Measurements from ENCODE around the gene HFE. TPM values are rescaled to one million over a fixed set of nuclear protein-coding genes. Genes with fewer than 3 reads are reported as not detected.
A peak's percentile ranks its signal among the peaks of the same experiment; 100 is the strongest.

HFE gene
- total RNA-seq, 3 donors from 2014 or later (not counting 1 experiment from before 2014, with no cell fraction given) = 1.5 to 2.3 (median 1.8) TPM

DNA sequence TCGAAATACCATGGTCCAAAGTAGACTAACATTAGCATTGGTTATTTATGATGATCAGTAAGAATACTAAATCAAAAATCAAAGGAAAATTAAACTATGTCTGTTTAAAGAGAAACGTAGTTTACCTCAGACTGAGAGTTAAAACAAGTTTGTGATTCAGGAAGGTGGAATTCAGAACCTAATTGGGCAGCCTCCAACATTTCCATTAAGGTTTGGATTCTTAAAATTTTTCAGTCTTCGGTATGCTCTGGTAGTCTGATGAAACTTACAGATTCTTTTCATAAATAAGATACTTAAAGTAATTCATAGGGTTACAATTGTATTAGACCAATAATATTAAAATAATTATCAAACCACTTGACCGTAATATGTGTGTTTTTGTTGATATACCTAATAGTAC, 18.6 kb downstream of the HFE start:
- Mint-ChIP-seq H3K27ac (peak overlapping the region in 1 of 2 donors; percentile 16), H3K27me3 (ENCODE audit: low read depth in 2 of 2) (no peaks in the 10 kb centered on the region), H3K4me3 (no peak overlapping the region), H3K36me3 (no peaks in the 10 kb centered on the region), H3K9me3 (no peaks in the 10 kb centered on the region), H3K4me1 (peaks cover 18% of the 10 kb centered on the region in 2 donors)
- intact Hi-C loops (cut with micrococcal nuclease) = loop anchor here (2.0 kb wide), 1 partner anchor 79 kb away; a partner anchor contains a TSS
- no peak overlapping the region for H3K4me3 ChIP-seq (ENCODE audit: low read length)
- DNase-seq = no peak
- no peaks in the 10 kb centered on the region for H3K9me3 ChIP-seq (ENCODE audit: control insufficient read depth, insufficient read depth, low read length)
- no peaks in the 10 kb centered on the region for H3K36me3 ChIP-seq (ENCODE audit: control insufficient read depth, insufficient read depth, low read length)
- ATAC-seq = no peak
- TF ChIP-seq, protein P1, sequence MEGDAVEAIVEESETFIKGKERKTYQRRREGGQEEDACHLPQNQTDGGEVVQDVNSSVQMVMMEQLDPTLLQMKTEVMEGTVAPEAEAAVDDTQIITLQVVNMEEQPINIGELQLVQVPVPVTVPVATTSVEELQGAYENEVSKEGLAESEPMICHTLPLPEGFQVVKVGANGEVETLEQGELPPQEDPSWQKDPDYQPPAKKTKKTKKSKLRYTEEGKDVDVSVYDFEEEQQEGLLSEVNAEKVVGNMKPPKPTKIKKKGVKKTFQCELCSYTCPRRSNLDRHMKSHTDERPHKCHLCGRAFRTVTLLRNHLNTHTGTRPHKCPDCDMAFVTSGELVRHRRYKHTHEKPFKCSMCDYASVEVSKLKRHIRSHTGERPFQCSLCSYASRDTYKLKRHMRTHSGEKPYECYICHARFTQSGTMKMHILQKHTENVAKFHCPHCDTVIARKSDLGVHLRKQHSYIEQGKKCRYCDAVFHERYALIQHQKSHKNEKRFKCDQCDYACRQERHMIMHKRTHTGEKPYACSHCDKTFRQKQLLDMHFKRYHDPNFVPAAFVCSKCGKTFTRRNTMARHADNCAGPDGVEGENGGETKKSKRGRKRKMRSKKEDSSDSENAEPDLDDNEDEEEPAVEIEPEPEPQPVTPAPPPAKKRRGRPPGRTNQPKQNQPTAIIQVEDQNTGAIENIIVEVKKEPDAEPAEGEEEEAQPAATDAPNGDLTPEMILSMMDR (IDR thresholded peaks at IDR 0.05) = no peak
- H3K27ac ChIP-seq (ENCODE audit: low read length) = no peak overlapping the region
- WGBS (ENCODE audit: insufficient coverage) = 100% methylated on average over 2 of the region's 4 CpGs
- H3K27me3 ChIP-seq (ENCODE audit: control insufficient read depth, insufficient read depth, low read length) = no peaks in the 10 kb centered on the region
- H3K4me1 ChIP-seq (ENCODE audit: control insufficient read depth, insufficient read depth, low read length) = peaks cover 10% of the 10 kb centered on the region

DNA sequence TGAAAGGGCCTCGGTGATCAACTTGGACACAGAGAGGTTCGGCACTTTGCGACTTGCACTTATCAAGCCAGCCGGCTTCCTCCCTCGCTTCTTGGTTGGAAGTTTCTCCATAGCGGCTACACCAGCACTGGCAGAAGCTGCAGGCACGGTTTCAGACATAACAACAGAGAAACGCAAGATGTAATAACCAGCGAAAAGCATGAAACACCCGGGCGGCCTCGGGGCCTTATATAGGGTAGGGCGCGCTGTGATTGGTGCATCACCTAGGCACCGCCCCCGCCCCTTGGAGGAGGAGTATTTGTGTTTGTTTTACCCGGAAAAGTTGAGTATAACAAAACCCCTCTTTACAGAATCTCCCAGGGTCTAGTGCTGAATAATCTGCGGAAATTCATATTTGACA, 20.7 kb downstream of the HFE start:
- H3K36me3 Mint-ChIP-seq = no peaks in the 10 kb centered on the region
- whole genome bisulfite sequencing (ENCODE audit: insufficient coverage) = 98% methylated on average over 11 of the region's 18 CpGs

DNA sequence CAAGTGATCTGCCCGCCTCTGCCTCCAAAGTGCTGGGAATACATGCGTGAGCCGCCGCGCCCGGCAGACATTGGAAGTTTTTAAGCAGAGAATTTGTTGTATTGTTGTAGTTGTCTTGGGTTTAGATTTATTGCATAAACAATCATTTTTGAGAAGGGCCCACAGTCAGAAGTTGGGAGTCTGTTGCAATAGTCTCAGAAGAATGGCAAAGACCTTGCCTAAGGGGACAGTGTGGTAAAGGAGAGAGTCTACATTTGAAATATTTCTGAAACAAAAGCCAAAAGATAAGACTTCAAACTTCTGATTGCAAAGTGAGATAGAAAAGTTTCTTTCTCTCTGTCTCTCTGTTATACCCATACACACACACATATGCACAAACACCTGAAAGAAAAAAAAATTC, 22.5 kb downstream of the HFE start:
- no peak for ATAC-seq
- H3K27me3 Mint-ChIP-seq (ENCODE audit: low read depth in 2 of 2) = no peaks in the 10 kb centered on the region
- WGBS (ENCODE audit: insufficient coverage) = 98% methylated on average over 6 of the region's 6 CpGs
- peaks cover 4% of the 10 kb centered on the region for H3K4me1 ChIP-seq (ENCODE audit: control insufficient read depth, insufficient read depth, low read length)
- TF ChIP-seq, protein P1 (IDR thresholded peaks at IDR 0.05) = no peak
- no peak overlapping the region for H3K27ac Mint-ChIP-seq
- H3K9me3 ChIP-seq (ENCODE audit: control insufficient read depth, insufficient read depth, low read length) = no peaks in the 10 kb centered on the region
- H3K9me3 Mint-ChIP-seq = no peaks in the 10 kb centered on the region
- intact Hi-C loops (cut with micrococcal nuclease) = no loop called here
- DNase-seq = no peak
- no peak overlapping the region for H3K4me3 ChIP-seq (ENCODE audit: low read length)
- no peaks in the 10 kb centered on the region for H3K27me3 ChIP-seq (ENCODE audit: control insufficient read depth, insufficient read depth, low read length)
- H3K4me1 Mint-ChIP-seq = no peaks in the 10 kb centered on the region
- no peaks in the 10 kb centered on the region for H3K36me3 ChIP-seq (ENCODE audit: control insufficient read depth, insufficient read depth, low read length)
- H3K36me3 Mint-ChIP-seq = no peaks in the 10 kb centered on the region
- H3K27ac ChIP-seq (ENCODE audit: low read length) = no peak overlapping the region
- H3K4me3 Mint-ChIP-seq = no peak overlapping the region

More for the DNA sequence above, 20.7 kb downstream of the HFE start:
- TF ChIP-seq, protein P1 (IDR thresholded peaks at IDR 0.05) = no peak
- Histone ChIP-seq H3K4me1 (ENCODE audit: control insufficient read depth, insufficient read depth, low read length) (peaks cover 10% of the 10 kb centered on the region), H3K27me3 (ENCODE audit: control insufficient read depth, insufficient read depth, low read length) (no peaks in the 10 kb centered on the region), H3K27ac (ENCODE audit: low read length) (no peak overlapping the region), H3K9me3 (ENCODE audit: control insufficient read depth, insufficient read depth, low read length) (no peaks in the 10 kb centered on the region), H3K4me3 (ENCODE audit: low read length) (no peak overlapping the region), H3K36me3 (ENCODE audit: control insufficient read depth, insufficient read depth, low read length) (no peaks in the 10 kb centered on the region)
- Mint-ChIP-seq H3K9me3 (no peaks in the 10 kb centered on the region), H3K4me3 (no peak overlapping the region), H3K4me1 (peaks cover 14 to 16% of the 10 kb centered on the region in 2 donors), H3K27me3 (ENCODE audit: low read depth in 2 of 2) (no peaks in the 10 kb centered on the region), H3K27ac (no peak overlapping the region)
- intact Hi-C loops (cut with micrococcal nuclease) = no loop called here
- DNase-seq (no peak), ATAC-seq (no peak)

DNA sequence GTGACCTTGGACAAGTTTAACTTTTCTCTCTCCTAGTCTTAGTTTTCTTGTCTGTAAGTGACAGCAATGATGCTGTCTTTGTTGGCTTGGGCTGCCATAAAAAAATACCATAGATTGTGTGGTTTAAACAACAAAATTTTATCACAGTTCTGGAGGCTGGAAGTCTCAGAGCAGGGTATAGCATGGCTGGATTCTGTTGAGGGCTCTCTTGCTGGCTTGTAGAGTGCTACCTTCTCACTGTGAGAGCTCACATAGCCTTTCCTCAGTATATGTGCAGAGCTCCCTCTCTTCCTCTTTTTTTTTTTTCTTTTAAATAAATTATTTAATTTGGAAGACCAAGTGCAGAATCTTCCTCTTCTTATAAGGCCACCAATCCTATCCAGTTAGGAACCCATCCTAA, 26.3 kb downstream of the HFE start:
- no peak overlapping the region for H3K27ac ChIP-seq (ENCODE audit: low read length)
- Mint-ChIP-seq H3K4me1 (no peaks in the 10 kb centered on the region), H3K9me3 (no peaks in the 10 kb centered on the region), H3K4me3 (no peak overlapping the region), H3K36me3 (no peaks in the 10 kb centered on the region), H3K27ac (no peak overlapping the region), H3K27me3 (ENCODE audit: low read depth in 2 of 2) (no peaks in the 10 kb centered on the region)
- H3K4me1 ChIP-seq (ENCODE audit: control insufficient read depth, insufficient read depth, low read length) = no peaks in the 10 kb centered on the region
- no peaks in the 10 kb centered on the region for H3K9me3 ChIP-seq (ENCODE audit: control insufficient read depth, insufficient read depth, low read length)
- intact Hi-C loops (cut with micrococcal nuclease) = no loop called here
- TF ChIP-seq, protein P1 (IDR thresholded peaks at IDR 0.05) = no peak
- no peak for ATAC-seq
- H3K27me3 ChIP-seq (ENCODE audit: control insufficient read depth, insufficient read depth, low read length) = no peaks in the 10 kb centered on the region
- no peak for DNase-seq
- no peak overlapping the region for H3K4me3 ChIP-seq (ENCODE audit: low read length)
- no peaks in the 10 kb centered on the region for H3K36me3 ChIP-seq (ENCODE audit: control insufficient read depth, insufficient read depth, low read length)

All from natural killer cell (primary cell).